Forelimb muscle (tissue), 1 donor: ENCODE results near the gene PPFIBP1. TPM values are rescaled to one million over a fixed set of nuclear protein-coding genes. Genes with fewer than 3 reads are reported as not detected.
"Not testable (repeated sequence)": the region's sequence is repeated elsewhere in the genome, so short reads cannot be mapped to it uniquely, and the experiment has no call there.

Experiments
- DNase-seq: peaks from one replicate; pipeline ENCODE4 v3.0.0-alpha.2; 2013; ENCODE audit warnings: low read depth
- polyA plus RNA-seq: library from polyadenylated mRNA; unstranded; fragments of 120-200 nt; gene quantifications from one replicate; pipeline ENCODE4 v1.2.1, GENCODE V29; 2013; ENCODE audit not compliant: insufficient read length

The PPFIBP1 gene
- polyA plus RNA-seq, 1 donor: 28.1 TPM

- DNase-seq: peak; percentile 39
These were observed 186.1 kb downstream of the PPFIBP1 start for GRCh38 chr12:27709932-27710591.

- peak; percentile 80 for DNase-seq
These were observed 186.7 kb downstream of the PPFIBP1 start, which contains the start of gene MRPS35 for GRCh38 chr12:27710592-27711316. MRPS35 (plus strand) TSS chr12:27710832; CDS start chr12:27710844, 12 bp downstream.

DNA sequence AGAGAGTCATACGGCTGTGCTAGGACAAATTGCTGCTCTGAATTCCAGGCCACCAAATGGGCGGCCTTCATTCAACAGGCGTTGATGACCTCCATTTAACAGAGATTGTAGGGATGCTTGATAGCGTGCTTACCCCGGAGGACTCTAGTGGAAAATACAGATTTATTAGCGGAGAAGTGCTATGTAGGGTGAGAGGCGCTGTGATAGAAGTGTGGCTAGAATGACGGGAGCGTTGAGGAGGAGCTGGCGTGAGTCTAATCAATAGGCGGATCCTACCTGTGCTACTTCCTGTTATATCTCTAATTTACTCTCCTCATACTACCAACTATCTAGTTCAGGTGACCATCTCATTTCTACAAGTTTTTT, 187.3 kb downstream of the PPFIBP1 start:
- DNase-seq: no peak

GRCh38 chr12:27711967-27712366, 188.0 kb downstream of the PPFIBP1 start:
- DNase-seq: no peak

- no peak for DNase-seq
These were observed 199.2 kb downstream of the PPFIBP1 start for GRCh38 chr12:27723212-27723611.

- DNase-seq: no peak
These were observed 206.1 kb downstream of the PPFIBP1 start for GRCh38 chr12:27730097-27730588.

- no peak for DNase-seq
These were observed 208.3 kb downstream of the PPFIBP1 start for GRCh38 chr12:27732281-27732680.

DNA sequence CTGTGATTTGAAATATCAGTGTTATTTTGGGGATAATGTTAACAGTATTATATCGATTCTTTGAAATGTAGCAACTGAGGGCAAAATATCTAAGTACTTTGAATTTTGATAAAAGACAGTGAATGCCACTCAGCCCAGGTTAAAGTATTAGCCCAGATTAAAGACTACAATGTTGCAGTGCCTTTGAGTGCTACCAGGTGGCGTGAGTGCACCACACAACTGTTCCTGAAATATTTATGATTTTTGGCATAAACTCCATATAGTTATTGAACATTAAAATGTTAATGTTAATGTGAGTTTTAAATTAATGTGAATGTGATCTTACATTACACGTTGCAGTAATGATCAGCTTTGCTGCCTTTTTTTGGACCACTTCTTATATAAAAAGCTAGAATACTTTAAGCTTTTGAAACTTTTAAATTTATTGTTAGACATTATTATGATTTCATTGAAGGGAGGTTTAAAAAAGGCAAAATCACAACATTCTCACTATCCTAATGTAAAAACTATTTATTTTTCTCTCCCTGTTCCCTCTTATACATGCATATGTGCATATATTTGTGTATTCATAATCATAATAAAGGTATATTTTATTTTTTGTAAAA, 209.1 kb downstream of the PPFIBP1 start:
- no peak for DNase-seq

DNA sequence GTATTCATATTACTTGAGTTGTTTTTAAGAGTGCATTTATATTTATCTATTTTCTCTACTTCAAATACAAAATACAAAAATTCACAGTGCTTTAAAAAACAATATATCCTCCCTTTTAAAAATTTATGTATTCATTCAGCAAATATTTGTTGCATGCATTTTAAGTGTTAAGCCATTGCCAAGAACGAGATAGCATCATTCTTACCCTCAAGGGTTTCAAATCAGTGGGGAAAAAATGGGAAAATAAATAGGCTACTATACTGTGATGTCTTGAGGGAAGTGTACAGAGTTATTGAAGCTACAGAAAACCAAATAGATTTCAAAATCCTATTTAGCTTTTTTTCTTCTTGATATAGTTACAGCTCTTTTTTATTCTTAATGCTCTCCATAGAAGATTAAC, 209.8 kb downstream of the PPFIBP1 start:
- no peak for DNase-seq

- not testable (repeated sequence) for DNase-seq
These were observed 210.3 kb downstream of the PPFIBP1 start for GRCh38 chr12:27734321-27734720.

DNA sequence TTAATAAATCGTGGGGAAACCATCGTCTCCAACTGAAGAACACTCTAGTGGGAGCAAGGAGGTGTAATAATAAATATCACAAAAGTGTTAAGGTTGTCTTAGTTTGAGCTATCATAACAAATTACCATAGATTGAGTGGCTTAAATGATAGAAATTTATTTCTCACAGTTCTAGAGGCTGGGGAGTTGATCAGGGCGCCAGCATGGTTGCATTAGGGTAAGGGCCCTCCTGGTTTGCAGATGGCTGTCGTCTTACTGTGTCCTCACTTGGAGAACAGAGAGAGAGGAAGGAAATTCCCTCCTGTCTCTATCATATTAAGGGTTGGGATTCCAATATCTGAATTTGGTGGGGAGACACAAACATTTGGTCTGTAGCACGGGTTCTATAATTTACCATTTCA, 219.6 kb downstream of the PPFIBP1 start:
- no peak for DNase-seq

Other genes starting within 250 kb of the PPFIBP1 start
- gene BMAL2, start 191.4 kb upstream of the PPFIBP1 start, polyA plus RNA-seq: 1.4 TPM
- gene SMCO2, start 77.5 kb upstream of the PPFIBP1 start, polyA plus RNA-seq: not detected
- 0.90 TPM for gene REP15, start 172.2 kb downstream of the PPFIBP1 start, polyA plus RNA-seq
- 55.2 TPM for gene MRPS35, start 186.6 kb downstream of the PPFIBP1 start, polyA plus RNA-seq